Uterus (tissue), 4 donors: ENCODE data around the gene POC1B. TPM values are rescaled to one million over a fixed set of nuclear protein-coding genes. Genes with fewer than 3 reads are reported as not detected.
A peak's percentile ranks its signal among the peaks of the same experiment; 100 is the strongest.

ENCODE experiments used
- DNase-seq, 2 donors: peaks; one replicate each; pipeline ENCODE4 v3.0.0-alpha.2; 2019 to 2020
- H3K27ac ChIP-seq, 2 donors: fragments of 200-600 bp; sonication (generic); 1 replicate in 1 of 2; 2 replicates in 1 of 2; pipeline ENCODE4 v1.5.1; 2016 to 2018
- H3K27me3 ChIP-seq, 2 donors: fragments of 200-600 bp; sonication (generic); one replicate each; pipeline ENCODE4 v1.5.1; 2018 to 2019; ENCODE audit warnings: control low read depth in 1 of 2
- H3K36me3 ChIP-seq, 2 donors: fragments of 200-600 bp; sonication (generic); one replicate each; pipeline ENCODE4 v1.5.1; 2019; ENCODE audit warnings: control low read depth in 1 of 2
- H3K4me1 ChIP-seq, 2 donors: fragments of 200-600 bp; sonication (generic); one replicate each; pipeline ENCODE4 v1.5.1; 2018 to 2019; ENCODE audit warnings: control low read depth in 1 of 2
- H3K4me3 ChIP-seq, 2 donors: fragments of 200-600 bp; sonication (generic); 1 replicate in 1 of 2; 2 replicates in 1 of 2; pipeline ENCODE4 v1.5.1; 2018 to 2019; ENCODE audit warnings: mild to moderate bottlenecking in 1 of 2
- H3K9me3 ChIP-seq, 2 donors: fragments of 200-600 bp; sonication (generic); one replicate each; pipeline ENCODE4 v1.5.1; 2019; ENCODE audit warnings: control low read depth in 1 of 2
- CTCF ChIP-seq, 4 experiments: fragments of 200-600 bp in 2 of 4; fragments of 450-650 bp in 2 of 4; sonication (generic) in 2 of 4; IDR thresholded peaks; one replicate each; pipeline ENCODE4 v1.5.1; 2016 to 2019; ENCODE audit warnings: antibody characterized with exemption in 4 of 4, mild to moderate bottlenecking in 2 of 4, moderate library complexity in 1 of 4
- POLR2A ChIP-seq, 2 donors: fragments of 450-650 bp; IDR thresholded peaks; one replicate each; pipeline ENCODE4 v1.6.1; 2016; ENCODE audit warnings: antibody characterized with exemption in 2 of 2, mild to moderate bottlenecking in 1 of 2, moderate library complexity in 1 of 2
- intact Hi-C: fragments of 100-400 bp; cut with DNase I; formaldehyde crosslinking; loops from one replicate; pipeline ENCODE4 v1.15.1; 2023; ENCODE audit warnings: low total_unique reads
- total RNA-seq, 4 donors: library from RNA; depleted of rRNA in 3 of 4; stranded (reverse); fragments of >200 nt in 3 of 4; gene quantifications; one replicate each; pipeline versions ENCODE4 v1.1.0 to v1.2.4, GENCODE V29; 2014 to 2023
- donor health status: DM: yes; HTN: yes; CAD: no.

The POC1B gene
- total RNA-seq, 4 donors from 2014 or later, result 9.7 to 36.8 (median 30.5) TPM

- TF ChIP-seq POLR2A (IDR thresholded peaks at IDR 0.05) (no peak), CTCF (IDR thresholded peaks at IDR 0.05) (no peak)
- no peaks in the 10 kb centered on the region for H3K36me3 ChIP-seq
- H3K4me1 ChIP-seq, result peaks cover 3 to 6% of the 10 kb centered on the region in 2 donors
- no peak for DNase-seq
- no peak overlapping the region for H3K4me3 ChIP-seq
- H3K9me3 ChIP-seq, result no peaks in the 10 kb centered on the region
- intact Hi-C loops, result loop anchor here (10.0 kb wide), 1 partner anchor 99 kb away; the partner anchor contains the start of gene DUSP6
- peak overlapping the region; percentile 44 to 49 for H3K27ac ChIP-seq
- H3K27me3 ChIP-seq, result no peaks in the 10 kb centered on the region
These were observed 71.6 kb downstream of the POC1B start for GRCh38 chr12:89454080-89454848.

GRCh38 chr12:89453121-89453978 is 72.5 kb downstream of the POC1B start:
- Histone ChIP-seq H3K4me1 (peaks cover 3 to 6% of the 10 kb centered on the region in 2 donors), H3K27ac (peak overlapping the region; percentile 61 to 62), H3K27me3 (no peaks in the 10 kb centered on the region), H3K36me3 (no peaks in the 10 kb centered on the region), H3K9me3 (no peaks in the 10 kb centered on the region), H3K4me3 (no peak overlapping the region)
- DNase-seq, result no peak
- intact Hi-C loops, result loop anchor here (10.0 kb wide), 1 partner anchor 99 kb away; the partner anchor contains the start of gene DUSP6
- TF ChIP-seq POLR2A (IDR thresholded peaks at IDR 0.05) (no peak), CTCF (IDR thresholded peaks at IDR 0.05) (no peak)

GRCh38 chr12:89451841-89452251 is 74.0 kb downstream of the POC1B start:
- H3K27ac ChIP-seq, result peak overlapping the region; percentile 27 to 62
- H3K9me3 ChIP-seq, result no peaks in the 10 kb centered on the region
- no peaks in the 10 kb centered on the region for H3K27me3 ChIP-seq
- H3K4me3 ChIP-seq, result no peak overlapping the region
- peak; percentile 21 to 29 for DNase-seq
- no peaks in the 10 kb centered on the region for H3K36me3 ChIP-seq
- peaks cover 3 to 6% of the 10 kb centered on the region in 2 donors for H3K4me1 ChIP-seq
- no peak for TF ChIP-seq POLR2A (IDR thresholded peaks at IDR 0.05)
- intact Hi-C loops, result loop anchor here (10.0 kb wide), 1 partner anchor 97 kb away; the partner anchor contains the start of gene DUSP6

GRCh38 chr12:89450907-89451306 is 74.9 kb downstream of the POC1B start:
- H3K27ac ChIP-seq, result no peak overlapping the region
- H3K27me3 ChIP-seq, result no peaks in the 10 kb centered on the region
- peaks cover 3 to 6% of the 10 kb centered on the region in 2 donors for H3K4me1 ChIP-seq
- no peaks in the 10 kb centered on the region for H3K36me3 ChIP-seq
- DNase-seq, result no peak
- intact Hi-C loops, result loop anchor here (10.0 kb wide), 1 partner anchor 96 kb away; the partner anchor contains the start of gene DUSP6
- TF ChIP-seq POLR2A (IDR thresholded peaks at IDR 0.05), result no peak
- no peak for TF ChIP-seq CTCF (IDR thresholded peaks at IDR 0.05)
- no peaks in the 10 kb centered on the region for H3K9me3 ChIP-seq
- H3K4me3 ChIP-seq, result no peak overlapping the region

GRCh38 chr12:89448951-89449371 is 76.9 kb downstream of the POC1B start:
- no peak for DNase-seq
- peaks cover 0 to 6% of the 10 kb centered on the region in 2 donors for H3K4me1 ChIP-seq
- intact Hi-C loops, result no loop called here
- TF ChIP-seq POLR2A (IDR thresholded peaks at IDR 0.05) (no peak), CTCF (IDR thresholded peaks at IDR 0.05) (no peak)
- H3K4me3 ChIP-seq, result no peak overlapping the region
- no peaks in the 10 kb centered on the region for H3K36me3 ChIP-seq
- H3K9me3 ChIP-seq, result no peaks in the 10 kb centered on the region
- no peaks in the 10 kb centered on the region for H3K27me3 ChIP-seq
- no peak overlapping the region for H3K27ac ChIP-seq
